Muscle layer of colon (tissue), 2 donors: Measurements from ENCODE around the gene EFCAB5.
"Not testable (repeated sequence)": the region's sequence is repeated elsewhere in the genome, so short reads cannot be mapped to it uniquely, and the experiment has no call there.

ENCODE experiments used
- H3K27ac ChIP-seq: one replicate; pipeline ENCODE4 v1.7.0; 2013; ENCODE audit warnings: low read depth, mild to moderate bottlenecking, low read length, moderate library complexity
- H3K27me3 ChIP-seq, 2 donors: one replicate each; pipeline ENCODE4 v1.7.0; 2013; ENCODE audit warnings: low read length in 2 of 2, mild to moderate bottlenecking in 2 of 2; ENCODE audit not compliant: insufficient read depth in 2 of 2, control insufficient read depth in 1 of 2
- H3K36me3 ChIP-seq: one replicate; pipeline ENCODE4 v1.7.0; 2013; ENCODE audit warnings: mild to moderate bottlenecking, low read length; ENCODE audit not compliant: insufficient read depth
- H3K4me1 ChIP-seq: one replicate; pipeline ENCODE4 v1.7.0; 2013; ENCODE audit warnings: mild to moderate bottlenecking, low read length; ENCODE audit not compliant: insufficient read depth
- H3K4me3 ChIP-seq, 2 donors: one replicate each; pipeline ENCODE4 v1.7.0; 2013; ENCODE audit warnings: low read length in 2 of 2, low read depth in 1 of 2, mild to moderate bottlenecking in 1 of 2, moderate library complexity in 1 of 2
- H3K9ac ChIP-seq: one replicate; pipeline ENCODE4 v1.7.0; 2013; ENCODE audit warnings: low read length
- H3K9me3 ChIP-seq: one replicate; pipeline ENCODE4 v1.7.0; 2013; ENCODE audit warnings: mild to moderate bottlenecking, low read length
- donor health status: abdominal sarcoma.
- donor health status: Adenocarcinoma of cecum.

EFCAB5 gene

GRCh38 chr17:29945281-29945680 is 3.8 kb downstream of the EFCAB5 start:
- Histone ChIP-seq H3K36me3 (no peaks in the 10 kb centered on the region), H3K4me1 (no peaks in the 10 kb centered on the region), H3K27ac (no peak overlapping the region), H3K27me3 (no peaks in the 10 kb centered on the region), H3K9ac (no peak overlapping the region), H3K4me3 (no peak overlapping the region), H3K9me3 (no peaks in the 10 kb centered on the region)

GRCh38 chr17:29948448-29949215 is 7.2 kb downstream of the EFCAB5 start:
- no peaks in the 10 kb centered on the region for H3K4me1 ChIP-seq
- no peak overlapping the region for H3K27ac ChIP-seq
- no peaks in the 10 kb centered on the region for H3K9me3 ChIP-seq
- no peak overlapping the region for H3K4me3 ChIP-seq
- no peak overlapping the region for H3K9ac ChIP-seq
- H3K27me3 ChIP-seq = no peaks in the 10 kb centered on the region
- H3K36me3 ChIP-seq = no peaks in the 10 kb centered on the region

- no peak overlapping the region for H3K9ac ChIP-seq
- no peaks in the 10 kb centered on the region for H3K27me3 ChIP-seq
- H3K4me3 ChIP-seq = no peak overlapping the region
- H3K4me1 ChIP-seq = no peaks in the 10 kb centered on the region
- no peak overlapping the region for H3K27ac ChIP-seq
- no peaks in the 10 kb centered on the region for H3K36me3 ChIP-seq
- no peaks in the 10 kb centered on the region for H3K9me3 ChIP-seq
Observed at GRCh38 chr17:29949696-29950095, 8.3 kb downstream of the EFCAB5 start.

GRCh38 chr17:29954405-29954804 is 13.0 kb downstream of the EFCAB5 start:
- Histone ChIP-seq H3K4me1 (peaks cover 1% of the 10 kb centered on the region), H3K36me3 (no peaks in the 10 kb centered on the region), H3K27ac (no peak overlapping the region), H3K4me3 (no peak overlapping the region), H3K9ac (no peak overlapping the region), H3K9me3 (no peaks in the 10 kb centered on the region), H3K27me3 (no peaks in the 10 kb centered on the region)

- Histone ChIP-seq H3K27me3 (no peaks in the 10 kb centered on the region), H3K27ac (no peak overlapping the region), H3K4me1 (peaks cover 5% of the 10 kb centered on the region), H3K4me3 (no peak overlapping the region), H3K9ac (no peak overlapping the region), H3K36me3 (no peaks in the 10 kb centered on the region), H3K9me3 (no peaks in the 10 kb centered on the region)
Observed at GRCh38 chr17:29956225-29956624, 14.8 kb downstream of the EFCAB5 start.

- not testable (repeated sequence) for H3K4me3 ChIP-seq, H3K9ac ChIP-seq, H3K9me3 ChIP-seq, H3K27me3 ChIP-seq, H3K27ac ChIP-seq, H3K36me3 ChIP-seq, H3K4me1 ChIP-seq
Observed at GRCh38 chr17:29957488-29957887, 16.1 kb downstream of the EFCAB5 start.

GRCh38 chr17:29958947-29959657 is 17.7 kb downstream of the EFCAB5 start:
- Histone ChIP-seq H3K9ac (no peak overlapping the region), H3K4me3 (no peak overlapping the region), H3K9me3 (no peaks in the 10 kb centered on the region), H3K4me1 (peaks cover 5% of the 10 kb centered on the region), H3K36me3 (no peaks in the 10 kb centered on the region), H3K27ac (no peak overlapping the region), H3K27me3 (no peaks in the 10 kb centered on the region)

GRCh38 chr17:29959658-29960337 is 18.4 kb downstream of the EFCAB5 start:
- Histone ChIP-seq H3K4me1 (peaks cover 5% of the 10 kb centered on the region), H3K27ac (no peak overlapping the region), H3K4me3 (no peak overlapping the region), H3K36me3 (no peaks in the 10 kb centered on the region), H3K9ac (no peak overlapping the region), H3K9me3 (no peaks in the 10 kb centered on the region), H3K27me3 (no peaks in the 10 kb centered on the region)

GRCh38 chr17:29962656-29963055 is 21.2 kb downstream of the EFCAB5 start:
- Histone ChIP-seq H3K4me3 (no peak overlapping the region), H3K27ac (no peak overlapping the region), H3K4me1 (peaks cover 5% of the 10 kb centered on the region), H3K9me3 (no peaks in the 10 kb centered on the region), H3K36me3 (no peaks in the 10 kb centered on the region), H3K27me3 (no peaks in the 10 kb centered on the region), H3K9ac (no peak overlapping the region)

GRCh38 chr17:29968271-29968670 is 26.8 kb downstream of the EFCAB5 start:
- no peak overlapping the region for H3K4me3 ChIP-seq
- no peaks in the 10 kb centered on the region for H3K36me3 ChIP-seq
- H3K27me3 ChIP-seq = no peaks in the 10 kb centered on the region
- no peak overlapping the region for H3K27ac ChIP-seq
- no peaks in the 10 kb centered on the region for H3K4me1 ChIP-seq
- no peaks in the 10 kb centered on the region for H3K9me3 ChIP-seq
- H3K9ac ChIP-seq = no peak overlapping the region

- H3K36me3 ChIP-seq = no peaks in the 10 kb centered on the region
- H3K9me3 ChIP-seq = no peaks in the 10 kb centered on the region
- no peak overlapping the region for H3K9ac ChIP-seq
- H3K4me3 ChIP-seq = no peak overlapping the region
- no peaks in the 10 kb centered on the region for H3K27me3 ChIP-seq
- no peak overlapping the region for H3K27ac ChIP-seq
- no peaks in the 10 kb centered on the region for H3K4me1 ChIP-seq
Observed at GRCh38 chr17:29972277-29972676, 30.8 kb downstream of the EFCAB5 start.
